ENCODE data around the gene HIP1. TPM values are rescaled to one million over a fixed set of nuclear protein-coding genes. Genes with fewer than 3 reads are reported as not detected.

HIP1 gene
- total RNA-seq, 1 experiment from 2014 or later: 10.7 TPM

DNA sequence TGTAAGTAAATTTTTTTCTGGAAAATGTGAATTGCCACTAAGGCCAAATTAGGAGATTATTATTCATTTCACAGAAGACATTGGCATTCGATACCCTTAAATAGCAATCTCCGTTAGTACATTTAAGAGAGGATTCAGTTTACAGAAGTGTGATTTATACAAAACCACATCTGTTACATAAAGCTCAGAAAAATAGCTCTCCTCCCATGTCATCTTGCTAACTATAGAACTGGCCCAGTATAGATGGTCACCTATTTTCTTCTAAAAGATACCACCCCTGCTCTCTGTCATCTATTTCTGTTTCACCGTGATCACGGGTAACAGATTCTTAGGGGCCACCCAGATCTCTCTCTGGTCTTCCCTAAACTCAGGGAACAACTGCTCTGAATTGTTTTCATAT lies 119.1 kb downstream of the HIP1 start:
- Mint-ChIP-seq H3K4me1 (ENCODE audit: low read depth, unreplicated experiment) (no peaks in the 10 kb centered on the region), H3K27me3 (ENCODE audit: unreplicated experiment) (no peaks in the 10 kb centered on the region), H3K27ac (ENCODE audit: unreplicated experiment) (no peak overlapping the region), H3K36me3 (ENCODE audit: insufficient read depth, unreplicated experiment) (no peaks in the 10 kb centered on the region), H3K9me3 (ENCODE audit: low read depth, unreplicated experiment) (no peaks in the 10 kb centered on the region), H3K4me3 (ENCODE audit: low read depth, unreplicated experiment) (no peak overlapping the region)
- CTCF ChIA-PET: no interaction called here
- TF ChIP-seq, protein P1, sequence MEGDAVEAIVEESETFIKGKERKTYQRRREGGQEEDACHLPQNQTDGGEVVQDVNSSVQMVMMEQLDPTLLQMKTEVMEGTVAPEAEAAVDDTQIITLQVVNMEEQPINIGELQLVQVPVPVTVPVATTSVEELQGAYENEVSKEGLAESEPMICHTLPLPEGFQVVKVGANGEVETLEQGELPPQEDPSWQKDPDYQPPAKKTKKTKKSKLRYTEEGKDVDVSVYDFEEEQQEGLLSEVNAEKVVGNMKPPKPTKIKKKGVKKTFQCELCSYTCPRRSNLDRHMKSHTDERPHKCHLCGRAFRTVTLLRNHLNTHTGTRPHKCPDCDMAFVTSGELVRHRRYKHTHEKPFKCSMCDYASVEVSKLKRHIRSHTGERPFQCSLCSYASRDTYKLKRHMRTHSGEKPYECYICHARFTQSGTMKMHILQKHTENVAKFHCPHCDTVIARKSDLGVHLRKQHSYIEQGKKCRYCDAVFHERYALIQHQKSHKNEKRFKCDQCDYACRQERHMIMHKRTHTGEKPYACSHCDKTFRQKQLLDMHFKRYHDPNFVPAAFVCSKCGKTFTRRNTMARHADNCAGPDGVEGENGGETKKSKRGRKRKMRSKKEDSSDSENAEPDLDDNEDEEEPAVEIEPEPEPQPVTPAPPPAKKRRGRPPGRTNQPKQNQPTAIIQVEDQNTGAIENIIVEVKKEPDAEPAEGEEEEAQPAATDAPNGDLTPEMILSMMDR (IDR thresholded peaks at IDR 0.05; ENCODE audit: unreplicated experiment): no peak
- no TSS peak for BruUV-seq (replicated peaks)
- intact Hi-C loops (cut with micrococcal nuclease; ENCODE audit: unreplicated experiment): loop anchor here (10.0 kb wide), 1 partner anchor 105 kb away; no protein-coding TSS in a partner anchor
- no peak for DNase-seq

DNA sequence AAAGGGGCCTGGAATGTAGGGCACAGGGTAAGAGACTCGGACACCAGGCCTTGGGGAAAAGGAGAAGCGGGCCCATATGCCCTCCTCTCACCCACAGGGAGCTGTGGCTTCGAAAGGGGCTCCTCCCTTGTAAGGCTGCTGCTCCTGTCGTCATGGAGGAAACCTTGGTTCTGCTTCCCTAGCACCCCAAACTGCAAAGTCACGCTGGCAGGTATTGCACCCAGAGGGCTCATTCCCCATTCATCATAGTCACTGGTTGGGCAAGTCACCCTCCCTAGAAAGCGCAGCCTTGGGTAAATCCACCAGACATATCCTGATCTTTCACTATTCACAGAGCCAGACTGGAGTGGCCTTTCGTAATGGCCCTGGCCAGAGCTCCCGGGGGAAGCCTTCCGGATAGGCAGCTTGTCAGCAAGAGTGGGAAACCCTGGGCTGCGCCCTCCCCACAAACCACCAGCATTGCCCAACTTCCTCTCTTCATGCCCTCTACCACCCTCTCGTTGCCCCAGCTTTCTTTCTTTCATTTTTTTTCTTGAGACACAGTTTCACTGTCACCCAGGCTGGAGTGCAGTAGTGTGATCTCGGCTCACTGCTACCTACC lies 121.0 kb downstream of the HIP1 start:
- TF ChIP-seq, protein P1 (IDR thresholded peaks at IDR 0.05; ENCODE audit: unreplicated experiment): no peak
- H3K27me3 Mint-ChIP-seq (ENCODE audit: unreplicated experiment): no peaks in the 10 kb centered on the region
- no peak for DNase-seq
- H3K36me3 Mint-ChIP-seq (ENCODE audit: insufficient read depth, unreplicated experiment): no peaks in the 10 kb centered on the region
- H3K9me3 Mint-ChIP-seq (ENCODE audit: low read depth, unreplicated experiment): no peaks in the 10 kb centered on the region
- H3K27ac Mint-ChIP-seq (ENCODE audit: unreplicated experiment): no peak overlapping the region
- H3K4me3 Mint-ChIP-seq (ENCODE audit: low read depth, unreplicated experiment): no peak overlapping the region
- intact Hi-C loops (cut with micrococcal nuclease; ENCODE audit: unreplicated experiment): loop anchor here (10.0 kb wide), 1 partner anchor 107 kb away; no protein-coding TSS in a partner anchor
- no peaks in the 10 kb centered on the region for H3K4me1 Mint-ChIP-seq (ENCODE audit: low read depth, unreplicated experiment)
- BruUV-seq (replicated peaks): no TSS peak
- CTCF ChIA-PET: no interaction called here

DNA sequence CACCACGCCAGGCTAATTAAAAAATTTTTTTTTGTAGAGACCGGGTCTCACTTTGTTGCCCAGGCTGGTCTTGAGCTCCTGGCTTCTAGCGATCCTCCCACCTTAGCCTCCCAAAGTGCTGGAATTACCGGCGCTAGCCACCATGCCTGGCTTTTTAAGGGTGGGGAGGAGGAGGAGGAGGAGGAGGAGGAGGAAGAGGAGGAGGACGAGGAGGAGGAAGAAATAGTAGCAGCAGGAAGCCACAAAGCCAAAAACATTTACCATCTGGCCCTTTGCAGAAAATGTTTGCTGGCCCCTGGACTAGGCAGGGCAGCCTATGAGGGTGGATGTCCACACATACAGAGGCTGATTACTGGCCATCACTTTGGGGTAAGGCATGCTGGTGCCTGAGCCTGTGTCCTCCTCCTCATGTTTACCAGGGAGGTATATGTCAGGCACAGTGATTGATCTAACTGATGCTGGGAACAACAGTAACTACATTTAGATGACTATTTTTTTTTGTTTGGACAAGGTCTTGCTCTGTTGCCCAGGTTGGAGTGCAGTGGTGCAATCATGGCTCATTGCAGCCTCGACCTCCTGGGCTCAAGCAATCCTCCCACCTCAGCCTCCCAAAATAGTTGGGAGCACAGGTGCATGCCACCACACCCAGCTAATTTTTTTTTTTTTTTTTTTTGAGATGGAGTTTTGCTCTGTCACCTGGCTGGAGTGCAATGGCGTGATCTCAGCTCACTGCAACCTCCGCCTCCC lies 122.1 kb downstream of the HIP1 start:
- TF ChIP-seq, protein P1 (IDR thresholded peaks at IDR 0.05; ENCODE audit: unreplicated experiment): no peak
- Mint-ChIP-seq H3K36me3 (ENCODE audit: insufficient read depth, unreplicated experiment) (no peaks in the 10 kb centered on the region), H3K4me1 (ENCODE audit: low read depth, unreplicated experiment) (no peaks in the 10 kb centered on the region), H3K27ac (ENCODE audit: unreplicated experiment) (no peak overlapping the region), H3K9me3 (ENCODE audit: low read depth, unreplicated experiment) (no peaks in the 10 kb centered on the region), H3K27me3 (ENCODE audit: unreplicated experiment) (no peaks in the 10 kb centered on the region), H3K4me3 (ENCODE audit: low read depth, unreplicated experiment) (no peak overlapping the region)
- no peak for DNase-seq
- no TSS peak for BruUV-seq (replicated peaks)
- CTCF ChIA-PET: no interaction called here
- intact Hi-C loops (cut with micrococcal nuclease; ENCODE audit: unreplicated experiment): loop anchor here (10.0 kb wide), 1 partner anchor 108 kb away; no protein-coding TSS in a partner anchor

DNA sequence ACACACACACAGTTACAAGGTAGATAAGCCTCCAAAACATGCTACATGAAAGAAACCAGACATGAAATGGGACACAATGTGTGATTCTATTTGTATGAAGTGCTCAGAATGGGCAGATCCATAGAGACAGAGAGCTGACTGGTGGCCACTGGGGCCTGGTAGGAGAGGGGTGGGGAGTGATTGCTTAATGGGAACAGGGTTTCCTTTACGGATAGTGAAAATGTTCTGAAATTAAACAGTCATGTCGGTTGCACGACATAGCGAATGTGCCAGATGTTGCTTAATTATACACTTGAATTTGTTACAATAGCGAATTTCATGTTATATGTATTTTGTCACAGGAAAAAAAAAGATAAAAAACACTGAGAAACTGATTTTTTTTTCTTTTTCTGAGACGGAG lies 124.3 kb downstream of the HIP1 start:
- Mint-ChIP-seq H3K27ac (ENCODE audit: unreplicated experiment) (no peak overlapping the region), H3K4me1 (ENCODE audit: low read depth, unreplicated experiment) (no peaks in the 10 kb centered on the region), H3K36me3 (ENCODE audit: insufficient read depth, unreplicated experiment) (no peaks in the 10 kb centered on the region), H3K4me3 (ENCODE audit: low read depth, unreplicated experiment) (no peak overlapping the region), H3K9me3 (ENCODE audit: low read depth, unreplicated experiment) (no peaks in the 10 kb centered on the region), H3K27me3 (ENCODE audit: unreplicated experiment) (no peaks in the 10 kb centered on the region)
- CTCF ChIA-PET: no interaction called here
- no TSS peak for BruUV-seq (replicated peaks)
- TF ChIP-seq, protein P1 (IDR thresholded peaks at IDR 0.05; ENCODE audit: unreplicated experiment): no peak
- DNase-seq: no peak
- intact Hi-C loops (cut with micrococcal nuclease; ENCODE audit: unreplicated experiment): loop anchor here (10.0 kb wide), 1 partner anchor 110 kb away; no protein-coding TSS in a partner anchor
